NK-92 (cell line): ENCODE measurements around the gene EFS.

ENCODE experiments used
- DNase-seq: peaks from one replicate; lab custom pipeline; 2025; ENCODE audit not compliant: unreplicated experiment; lab: John Stamatoyannopoulos, UW

EFS gene

GRCh38 chr14:23359167-23359626 is 5.8 kb downstream of the EFS start:
- no peak for DNase-seq

GRCh38 chr14:23358553-23359166 is 6.3 kb downstream of the EFS start:
- no peak for DNase-seq

GRCh38 chr14:23358042-23358441 is 6.9 kb downstream of the EFS start:
- DNase-seq, result no peak

- no peak for DNase-seq
These were observed 7.7 kb downstream of the EFS start for GRCh38 chr14:23357261-23357660.

- DNase-seq, result no peak
These were observed 8.3 kb downstream of the EFS start for GRCh38 chr14:23356662-23357061.

- DNase-seq, result no peak
These were observed 9.0 kb downstream of the EFS start for GRCh38 chr14:23355871-23356435.

- DNase-seq, result no peak
These were observed 10.0 kb downstream of the EFS start for GRCh38 chr14:23354990-23355389.

- no peak for DNase-seq
These were observed 11.6 kb downstream of the EFS start for GRCh38 chr14:23353433-23353780.

- no peak for DNase-seq
These were observed 12.2 kb downstream of the EFS start, which contains the start of gene SLC22A17 for GRCh38 chr14:23352506-23353432. SLC22A17 (minus strand) TSS chr14:23352887.

GRCh38 chr14:23351681-23352505 is 13.1 kb downstream of the EFS start:
- no peak for DNase-seq

- no peak for DNase-seq
These were observed 15.7 kb downstream of the EFS start for GRCh38 chr14:23349156-23349845.

- no peak for DNase-seq
These were observed 16.7 kb downstream of the EFS start for GRCh38 chr14:23348297-23348655.

GRCh38 chr14:23347406-23348296 is 17.3 kb downstream of the EFS start:
- DNase-seq, result no peak

GRCh38 chr14:23346693-23347405 is 18.1 kb downstream of the EFS start:
- DNase-seq, result no peak

- DNase-seq, result no peak
These were observed 18.8 kb downstream of the EFS start for GRCh38 chr14:23345987-23346692.

- no peak for DNase-seq
These were observed 20.5 kb downstream of the EFS start for GRCh38 chr14:23344481-23344880.

GRCh38 chr14:23339506-23340268 is 25.3 kb downstream of the EFS start:
- no peak for DNase-seq

- DNase-seq, result no peak
These were observed 29.3 kb downstream of the EFS start for GRCh38 chr14:23335623-23336022.
